Measurements from ENCODE around the gene RSPH9.

RSPH9 gene

DNA sequence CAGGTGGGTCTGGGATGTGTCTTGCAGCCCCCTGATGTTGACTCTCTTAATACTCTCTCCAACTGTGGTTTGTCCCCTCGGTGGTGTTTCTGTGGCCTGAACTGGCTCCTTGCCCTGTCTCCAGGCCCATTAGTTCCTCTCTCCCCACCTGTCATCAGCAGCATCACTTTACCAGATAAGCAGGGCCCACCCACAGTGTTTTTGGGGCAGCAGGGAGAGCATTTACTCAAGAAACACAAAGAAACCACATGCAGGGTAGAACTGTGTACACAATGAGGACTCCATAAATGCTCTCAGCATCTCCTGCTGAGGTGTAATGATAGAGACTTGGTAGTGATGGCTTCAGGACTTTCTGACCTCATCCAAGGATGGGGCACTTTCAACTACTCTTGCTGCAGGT, 62.9 kb downstream of the RSPH9 start:
- DNase-seq (ENCODE audit: extremely low read depth in 1 of 2, low read depth in 1 of 2), result no peak

DNA sequence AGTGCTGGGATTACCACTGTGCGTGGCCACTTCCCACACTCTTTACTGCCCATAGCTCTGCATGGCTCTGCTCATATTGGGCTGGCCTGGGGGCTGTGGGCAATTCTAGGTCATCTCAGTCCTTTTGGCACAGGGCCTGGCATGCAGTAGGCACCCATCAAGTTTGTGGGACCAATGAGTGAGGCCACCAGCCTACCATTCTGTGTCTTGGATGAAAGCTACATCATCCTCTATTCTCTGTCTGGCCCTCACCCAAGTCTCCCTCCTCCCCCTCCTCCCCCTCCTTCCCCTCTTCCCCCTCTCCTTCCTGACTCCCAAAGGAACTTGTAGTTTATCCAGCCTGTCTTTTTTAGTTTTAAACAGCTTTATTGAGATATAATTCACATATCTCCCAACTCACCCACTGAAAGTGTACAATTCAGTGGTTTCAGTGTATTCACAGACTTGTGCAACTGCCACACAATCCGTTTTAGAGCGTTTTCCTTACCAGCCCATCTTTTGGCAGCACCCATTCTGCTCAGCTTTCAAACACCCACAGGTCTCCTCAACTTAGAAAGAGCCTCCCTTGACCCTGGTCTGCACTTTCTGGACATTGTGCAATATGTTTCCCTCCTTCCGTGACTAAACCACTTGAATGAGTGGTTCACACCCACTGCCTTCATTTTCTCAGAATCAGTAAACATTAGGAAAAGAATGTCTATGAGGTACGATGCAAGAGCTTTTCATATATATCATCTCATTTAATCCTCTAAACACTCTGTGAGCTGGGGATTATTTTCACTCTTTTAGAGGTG, 64.2 kb downstream of the RSPH9 start:
- no peak for DNase-seq (ENCODE audit: extremely low read depth in 1 of 2, low read depth in 1 of 2)

DNA sequence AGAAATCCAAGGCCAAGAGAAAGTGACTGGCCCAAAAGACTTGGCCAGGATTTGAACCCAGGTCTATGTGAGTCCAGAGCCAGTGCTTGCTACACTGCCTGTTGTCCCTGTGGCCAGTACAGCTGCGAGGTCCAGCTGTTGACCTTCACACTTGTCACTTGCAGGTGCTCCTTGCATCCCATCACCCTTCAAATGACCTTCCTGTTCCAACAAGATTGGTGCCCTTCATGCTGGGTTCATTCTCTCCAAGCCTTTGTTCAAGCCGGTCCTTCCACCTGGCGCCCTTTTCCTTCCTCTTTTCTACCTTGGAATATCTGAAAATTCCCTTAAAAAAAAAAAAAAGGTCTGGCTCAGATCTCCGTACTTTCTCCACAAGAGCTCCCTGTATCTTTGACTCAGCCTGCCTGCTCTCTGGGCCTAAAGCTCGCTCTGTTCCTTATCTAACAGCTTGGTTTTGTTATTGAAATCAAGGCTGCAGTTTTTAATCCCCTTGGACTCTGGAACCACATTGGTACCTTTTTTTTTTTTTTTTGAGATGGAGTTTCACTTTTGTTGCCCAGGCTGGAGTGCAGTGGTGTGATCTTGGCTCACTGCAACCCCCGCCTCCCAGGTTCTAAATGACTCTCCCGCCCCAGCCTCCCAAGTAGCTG, 64.9 kb downstream of the RSPH9 start:
- no peak for DNase-seq (ENCODE audit: extremely low read depth in 1 of 2, low read depth in 1 of 2)

DNA sequence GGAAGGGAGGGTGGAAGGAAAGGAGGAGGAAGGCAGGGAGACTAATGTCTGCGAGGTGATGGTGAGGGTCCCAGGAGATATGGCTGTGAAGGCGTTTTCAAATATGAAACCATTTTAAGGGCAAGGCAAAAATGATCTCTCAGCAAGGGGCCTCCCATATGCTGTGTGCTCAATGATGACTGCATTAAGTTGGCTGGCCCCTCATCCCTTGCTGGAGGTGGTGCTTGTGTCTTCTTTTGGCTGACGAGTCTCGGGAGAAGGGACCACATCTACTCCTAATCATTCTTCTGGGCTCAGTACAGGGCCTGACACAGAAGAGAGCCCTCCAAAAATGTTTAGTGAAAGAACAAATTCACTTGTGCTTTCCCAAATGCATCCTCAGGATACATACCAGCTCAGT, 65.7 kb downstream of the RSPH9 start:
- DNase-seq (ENCODE audit: extremely low read depth in 1 of 2, low read depth in 1 of 2), result no peak

DNA sequence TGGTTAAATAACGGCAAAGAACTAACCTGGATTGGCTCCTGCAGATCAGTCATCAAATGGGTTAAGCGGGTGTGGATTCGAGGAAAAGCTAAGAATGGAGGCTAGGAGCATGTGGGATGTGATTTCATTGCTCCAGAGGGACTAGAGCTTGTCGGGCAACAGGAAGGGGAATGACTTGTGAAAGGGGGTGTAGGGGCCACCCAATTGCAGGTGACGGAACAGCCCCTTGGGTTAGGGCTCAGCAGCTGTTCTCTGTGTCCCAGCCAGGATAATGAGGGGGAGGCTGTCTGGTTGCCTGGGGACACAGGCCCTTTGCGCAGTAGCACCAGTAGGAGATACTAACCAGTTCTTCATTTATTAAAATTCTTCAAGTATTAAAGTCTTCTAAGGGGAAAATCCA, 67.7 kb downstream of the RSPH9 start:
- DNase-seq (ENCODE audit: extremely low read depth in 1 of 2, low read depth in 1 of 2), result no peak

DNA sequence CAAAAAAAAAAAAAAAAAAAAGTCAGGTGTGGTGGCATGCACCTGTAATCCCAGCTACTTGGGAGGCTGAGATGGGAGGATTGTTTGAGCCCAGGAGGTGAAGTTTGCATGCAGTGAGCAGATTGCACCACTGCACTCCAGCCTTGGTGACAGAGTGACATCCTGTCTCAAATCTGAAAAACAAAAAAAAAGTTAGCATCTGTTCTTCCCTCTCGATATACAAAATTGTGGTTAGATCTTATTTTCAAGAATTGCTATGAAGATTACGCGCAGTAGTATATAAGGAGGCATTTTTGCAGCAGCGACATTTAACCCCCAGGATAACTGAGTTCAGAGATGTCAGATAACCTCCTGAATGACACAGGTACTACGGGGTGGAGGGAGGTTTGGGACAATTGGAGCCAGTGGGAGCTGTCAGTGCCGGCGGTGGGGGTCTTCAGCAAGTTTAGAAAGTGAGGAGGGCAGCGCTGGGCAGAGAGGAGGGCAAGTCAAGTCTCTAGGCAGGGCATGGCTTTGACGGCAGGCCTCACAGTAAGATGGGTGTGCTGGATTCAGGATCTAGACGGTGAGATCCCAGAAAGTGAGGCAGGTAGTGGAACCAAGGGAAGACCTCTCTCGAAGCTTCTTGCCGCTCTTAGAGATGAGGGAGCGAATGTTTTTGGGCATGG, 68.9 kb downstream of the RSPH9 start:
- no peak for DNase-seq (ENCODE audit: extremely low read depth in 1 of 2, low read depth in 1 of 2)

DNA sequence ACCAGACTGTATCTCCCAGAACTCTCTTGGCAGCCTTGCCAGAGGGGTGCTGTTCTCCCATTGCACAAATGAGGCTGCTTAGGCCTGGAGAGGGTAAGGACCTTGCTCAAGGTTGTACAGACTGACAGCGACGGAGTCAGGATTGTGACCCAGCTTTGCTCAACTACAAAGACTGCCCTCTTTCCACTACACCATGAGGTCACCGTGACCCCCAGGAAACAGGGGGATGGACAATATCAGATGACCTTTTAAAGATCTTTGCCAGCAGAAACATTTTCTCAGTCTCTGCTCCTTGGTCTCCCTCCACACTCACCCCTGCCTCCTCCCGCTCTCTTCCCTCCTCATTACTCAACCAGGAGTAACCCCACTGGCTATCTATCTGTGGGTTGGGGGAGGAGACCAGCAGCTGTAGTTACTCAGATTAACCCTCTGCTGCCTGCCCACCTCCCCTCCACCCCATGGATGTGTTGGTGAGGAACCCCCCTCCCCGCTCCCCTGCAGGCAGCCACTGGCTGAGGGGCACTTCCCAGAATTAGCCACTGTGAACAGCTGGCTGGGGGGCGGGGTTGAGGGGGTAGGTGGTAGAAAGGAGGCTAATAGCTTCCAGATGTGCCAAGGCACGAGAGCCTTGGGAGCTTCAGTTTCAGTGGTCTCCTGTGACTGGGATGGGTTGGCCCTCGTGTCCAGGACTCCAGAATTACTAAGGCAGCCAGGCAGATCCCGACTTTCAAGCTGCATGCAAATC, 69.6 kb downstream of the RSPH9 start:
- DNase-seq (ENCODE audit: extremely low read depth in 1 of 2, low read depth in 1 of 2), result no peak

DNA sequence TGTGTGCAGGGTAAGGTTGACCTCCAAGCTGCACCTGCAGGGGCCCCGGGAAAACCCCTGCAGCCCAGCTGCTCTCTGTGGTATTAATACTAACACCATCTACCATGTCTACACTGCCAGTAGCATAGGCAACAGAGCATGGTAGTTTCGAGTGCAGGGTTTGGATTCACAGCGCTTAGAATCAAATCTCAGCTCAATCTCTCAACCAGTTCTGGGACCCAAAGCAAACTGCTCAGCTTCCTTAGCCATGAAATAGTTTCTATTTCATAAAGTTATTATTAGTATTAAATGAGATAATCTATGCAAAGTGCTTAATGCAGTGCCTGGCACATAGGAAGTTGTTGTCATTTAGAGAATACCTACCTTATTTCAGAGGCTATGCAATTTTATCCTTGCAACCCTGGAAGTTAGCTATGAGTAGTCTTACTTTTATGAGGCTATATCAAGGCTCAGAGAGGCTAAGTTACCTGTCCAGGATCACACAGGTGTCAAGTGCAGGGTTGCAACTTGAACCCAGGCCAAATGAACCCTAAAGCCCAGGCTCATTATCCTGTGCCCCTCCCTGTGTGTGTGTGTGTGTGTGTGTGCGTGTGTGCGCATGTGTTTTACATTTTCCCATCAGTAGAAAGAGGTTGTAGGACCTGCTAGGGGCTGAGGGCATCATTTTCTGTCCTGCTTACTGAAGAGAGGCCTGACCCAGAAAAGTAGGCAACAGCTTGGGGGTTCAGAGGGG, 70.4 kb downstream of the RSPH9 start:
- DNase-seq (ENCODE audit: extremely low read depth in 1 of 2, low read depth in 1 of 2), result no peak

DNA sequence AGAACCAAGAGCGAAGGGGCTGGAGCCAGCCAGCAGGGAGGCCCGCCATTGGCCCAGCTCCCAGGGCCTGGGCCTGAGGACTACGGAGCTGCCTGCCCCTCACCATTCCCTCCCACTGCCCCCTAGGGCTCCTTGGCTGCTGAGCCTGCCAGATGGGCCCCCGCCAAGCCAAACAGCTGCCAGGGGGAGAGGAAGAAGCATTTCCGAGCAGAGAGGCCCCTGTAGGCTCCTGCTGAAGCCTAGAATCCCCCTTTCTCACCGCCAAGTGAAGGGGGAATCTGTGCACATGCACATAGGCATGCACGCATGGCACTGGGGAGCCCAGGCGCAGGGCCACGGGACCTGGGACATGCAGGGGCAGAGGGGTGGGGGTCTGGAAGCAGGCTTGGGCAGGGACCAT, 71.3 kb downstream of the RSPH9 start:
- DNase-seq (ENCODE audit: extremely low read depth in 1 of 2, low read depth in 1 of 2), result no peak

DNA sequence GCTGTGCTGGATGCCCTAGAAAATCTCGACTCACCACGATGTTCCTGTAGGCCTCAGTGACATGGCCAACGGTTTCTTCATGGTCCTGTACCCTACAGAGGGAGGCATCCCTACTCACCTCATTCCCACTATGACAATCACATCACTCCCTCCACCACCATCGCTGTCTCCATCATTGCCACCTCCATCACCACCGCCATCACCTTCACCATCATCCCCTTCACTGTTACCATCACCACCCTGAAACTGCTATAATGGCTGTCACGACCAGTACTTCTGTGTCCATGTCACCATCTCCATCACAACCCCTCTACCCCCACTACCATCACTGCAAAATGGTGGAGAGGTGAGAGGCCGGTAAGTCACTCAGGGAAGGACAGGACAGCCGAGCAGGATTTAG, 72.6 kb downstream of the RSPH9 start:
- DNase-seq (ENCODE audit: extremely low read depth in 1 of 2, low read depth in 1 of 2), result no peak

DNA sequence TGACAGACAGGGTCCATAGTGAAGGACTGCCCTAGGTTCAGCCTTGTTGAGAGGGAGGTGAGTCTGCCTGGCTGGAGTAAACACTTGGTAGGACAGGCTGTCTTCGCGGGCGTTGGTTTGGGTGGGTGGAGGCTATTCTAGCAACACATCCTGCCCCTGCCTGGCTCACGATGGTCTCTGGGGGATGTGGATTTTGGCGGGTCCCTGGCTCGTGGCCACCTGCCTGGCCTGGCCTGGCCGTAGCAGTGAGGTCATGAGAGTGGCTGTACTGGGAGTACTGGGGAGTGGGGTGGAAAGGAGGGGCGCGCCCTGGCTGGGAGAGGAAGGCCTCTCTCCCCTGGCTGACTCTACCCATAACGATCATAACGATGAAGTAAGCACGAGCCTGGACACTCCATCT, 73.0 kb downstream of the RSPH9 start:
- no peak for DNase-seq (ENCODE audit: extremely low read depth in 1 of 2, low read depth in 1 of 2)

DNA sequence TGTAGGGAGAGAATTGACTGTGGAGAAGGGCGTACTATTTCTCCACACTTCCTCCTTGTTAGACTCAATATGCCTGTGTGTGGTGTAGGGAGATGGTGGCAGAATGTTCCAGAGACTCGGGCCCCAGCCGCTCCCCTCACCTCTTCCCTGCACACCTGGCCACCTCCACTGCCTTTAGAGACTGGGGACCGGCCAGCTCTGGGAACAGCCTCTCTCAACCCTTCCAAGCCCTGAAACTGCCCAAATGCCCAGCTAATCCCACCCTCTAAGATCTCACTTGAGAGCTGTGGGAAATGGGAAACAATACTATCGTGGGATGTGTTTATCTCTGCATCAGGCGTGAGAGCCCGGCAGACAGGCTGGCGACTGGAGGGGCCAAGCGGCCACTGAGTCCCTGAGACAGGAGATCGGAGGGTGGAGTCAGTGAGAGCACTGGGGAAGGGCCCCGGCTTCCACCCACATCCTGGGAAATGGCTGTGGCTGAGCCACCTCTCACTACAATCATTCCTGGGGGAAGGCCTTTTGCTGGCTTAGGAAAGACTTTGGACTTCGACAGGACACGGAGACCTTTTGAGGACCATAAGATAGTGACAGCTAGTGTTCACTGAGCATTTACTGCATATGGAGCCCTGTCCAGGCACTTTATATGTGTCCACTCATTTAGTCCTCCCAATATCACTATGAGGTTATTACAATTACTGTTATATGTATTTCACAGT, 73.7 kb downstream of the RSPH9 start:
- DNase-seq (ENCODE audit: extremely low read depth in 1 of 2, low read depth in 1 of 2), result no peak

DNA sequence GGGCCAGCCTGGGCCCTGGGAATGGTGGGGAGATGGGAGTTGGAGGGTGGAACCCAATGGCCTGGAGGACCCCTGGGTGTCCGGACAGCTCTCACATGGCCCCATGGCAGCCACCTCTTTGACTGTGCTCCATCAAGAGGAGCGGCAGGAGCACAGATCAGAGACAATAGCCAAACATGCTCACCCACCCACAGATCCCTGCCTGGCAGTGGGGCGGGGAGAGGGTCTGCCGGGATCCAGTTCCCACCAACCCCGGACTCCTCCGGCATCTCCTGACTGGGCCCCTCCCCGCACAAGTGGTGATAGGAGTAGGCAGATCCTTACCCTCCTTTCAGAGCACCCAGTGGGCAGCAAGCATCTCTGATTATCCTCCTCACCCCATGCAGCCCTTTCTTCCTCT, 74.7 kb downstream of the RSPH9 start:
- DNase-seq (ENCODE audit: extremely low read depth in 1 of 2, low read depth in 1 of 2), result no peak

DNA sequence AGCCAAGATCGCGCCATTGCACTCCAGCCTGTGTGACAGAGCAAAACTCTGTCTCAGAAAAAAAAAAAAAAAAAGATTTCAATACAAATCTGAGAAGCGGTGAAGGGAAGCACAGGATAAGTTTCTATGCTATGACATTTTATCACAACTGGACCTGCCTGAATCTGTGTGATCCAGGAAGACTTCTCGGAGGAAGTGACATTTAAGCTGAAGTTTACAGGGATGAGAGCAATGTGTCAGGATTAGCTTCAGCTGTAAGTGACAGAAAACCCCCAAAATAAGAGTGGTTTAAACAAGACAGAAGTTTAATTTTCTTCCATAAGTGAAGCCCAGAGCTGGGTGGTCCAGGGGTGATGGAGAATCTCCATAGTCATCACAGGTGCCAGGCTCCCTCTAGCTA, 76.2 kb downstream of the RSPH9 start:
- DNase-seq (ENCODE audit: extremely low read depth in 1 of 2, low read depth in 1 of 2), result no peak
